A673 (cell line): ENCODE measurements around the gene HOXB8. TPM values are rescaled to one million over a fixed set of nuclear protein-coding genes. Genes with fewer than 3 reads are reported as not detected.

ENCODE experiments used
- BruUV-seq: library from RNA; stranded (reverse); fragments of 400-500 nt; replicated peaks from 2 replicates; lab custom pipeline; 2021; lab: Mats Ljungman, UMichigan
- CTCF ChIA-PET: fragments of 300-600 bp; sonication (Branson Sonifier 250); formaldehyde crosslinking; loops from one replicate; lab custom pipeline; 2022; ENCODE audit warnings: antibody characterized with exemption; lab: Charles Lee
- POLR2A ChIA-PET: fragments of 300-600 bp; sonication (Branson Sonifier 250); formaldehyde crosslinking; loops from one replicate; lab custom pipeline; 2022; ENCODE audit warnings: antibody characterized with exemption; ENCODE audit not compliant: low non-redundant PET; lab: Charles Lee
- DNase-seq: peaks from one replicate; pipeline ENCODE4 v3.0.0-alpha.2; 2015; ENCODE audit warnings: low spot score
- H3K27ac ChIP-seq: fragments of 200-600 bp; sonication (generic); 2 replicates; pipeline ENCODE4 v1.5.1; 2016; ENCODE audit warnings: mixed run types, low read depth, mild to moderate bottlenecking, mixed read lengths, antibody characterized with exemption, low read length; ENCODE audit not compliant: poor library complexity, severe bottlenecking
- H3K27me3 ChIP-seq: fragments of 200-600 bp; sonication (generic); replicated peaks from 2 replicates; pipeline ENCODE4 v1.6.1; 2017; ENCODE audit warnings: mixed run types, low read depth, mild to moderate bottlenecking, mixed read lengths, antibody characterized with exemption, low read length; ENCODE audit not compliant: insufficient read depth, poor library complexity
- H3K36me3 ChIP-seq: fragments of 200-600 bp; sonication (generic); 2 replicates; pipeline ENCODE4 v1.6.1; 2016; ENCODE audit warnings: mixed run types, mild to moderate bottlenecking, mixed read lengths, antibody characterized with exemption, low read length; ENCODE audit not compliant: insufficient read depth, poor library complexity, severe bottlenecking
- H3K4me1 ChIP-seq: fragments of 200-600 bp; sonication (generic); 2 replicates; pipeline ENCODE4 v1.6.1; 2017; ENCODE audit warnings: mixed run types, mild to moderate bottlenecking, mixed read lengths, antibody characterized with exemption, low read length; ENCODE audit not compliant: insufficient read depth, poor library complexity, severe bottlenecking
- H3K4me3 ChIP-seq: fragments of 200-600 bp; sonication (generic); 2 replicates; pipeline ENCODE4 v1.5.1; 2016; ENCODE audit warnings: low read depth, mixed run types, mild to moderate bottlenecking, mixed read lengths, low read length; ENCODE audit not compliant: poor library complexity, severe bottlenecking
- H3K9me3 ChIP-seq: fragments of 200-600 bp; sonication (generic); 2 replicates; pipeline ENCODE4 v1.6.1; 2016; ENCODE audit warnings: mixed run types, low read depth, mild to moderate bottlenecking, mixed read lengths, antibody characterized with exemption, low read length; ENCODE audit not compliant: poor library complexity, severe bottlenecking
- EZH2 ChIP-seq: fragments of 200-600 bp; sonication (generic); IDR thresholded peaks from 2 replicates; pipeline ENCODE4 v1.6.1; 2017; ENCODE audit warnings: borderline replicate concordance, low read depth, mild to moderate bottlenecking, mixed read lengths, antibody characterized with exemption, low read length; ENCODE audit not compliant: poor library complexity, severe bottlenecking
- intact Hi-C: fragments of 100-400 bp; cut with micrococcal nuclease; formaldehyde crosslinking; loops from one replicate; pipeline ENCODE4 v1.10.0; 2022; ENCODE audit not compliant: unreplicated experiment
- total RNA-seq: library from RNA; stranded (reverse); gene quantifications from 2 replicates; pipeline ENCODE4 v1.2.3, GENCODE V29; 2021
- TF ChIP-seq, protein P1 (sequence below): fragments of 300-800, 200-600 bp; sonication (generic); conservative IDR thresholded peaks from 2 replicates; pipeline ENCODE4 v1.5.1; 2017; ENCODE audit warnings: low read depth, mild to moderate bottlenecking, antibody characterized with exemption, low read length, moderate library complexity, mixed read lengths

Gene HOXB8
- total RNA-seq, 1 experiment from 2014 or later = 13.1 TPM

DNA sequence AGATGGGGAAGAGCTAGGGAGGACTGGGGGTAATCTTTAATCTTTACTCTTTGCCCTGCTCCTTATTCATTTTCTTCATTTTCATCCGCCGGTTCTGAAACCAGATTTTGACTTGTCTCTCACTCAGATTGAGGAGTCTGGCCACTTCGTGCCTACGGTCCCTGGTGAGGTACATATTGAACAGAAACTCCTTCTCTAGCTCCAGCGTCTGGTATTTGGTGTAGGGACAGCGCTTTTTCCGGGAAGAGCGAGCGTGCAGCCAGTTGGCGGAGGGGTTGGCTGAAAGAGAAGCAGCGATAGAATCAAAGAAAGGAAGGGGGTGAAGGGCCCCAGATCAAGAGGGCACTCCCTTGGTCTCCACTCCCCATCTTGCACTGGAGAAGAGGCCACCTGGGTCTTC is 7.8 kb upstream of the HOXB8 start:
- intact Hi-C loops = no loop called here
- POLR2A ChIA-PET = no interaction called here
- no peaks in the 10 kb centered on the region for H3K27me3 ChIP-seq

GRCh38 chr17:48621410-48622392 is 6.6 kb upstream of the HOXB8 start:
- no peak for TF ChIP-seq EZH2
- TF ChIP-seq, protein P1, sequence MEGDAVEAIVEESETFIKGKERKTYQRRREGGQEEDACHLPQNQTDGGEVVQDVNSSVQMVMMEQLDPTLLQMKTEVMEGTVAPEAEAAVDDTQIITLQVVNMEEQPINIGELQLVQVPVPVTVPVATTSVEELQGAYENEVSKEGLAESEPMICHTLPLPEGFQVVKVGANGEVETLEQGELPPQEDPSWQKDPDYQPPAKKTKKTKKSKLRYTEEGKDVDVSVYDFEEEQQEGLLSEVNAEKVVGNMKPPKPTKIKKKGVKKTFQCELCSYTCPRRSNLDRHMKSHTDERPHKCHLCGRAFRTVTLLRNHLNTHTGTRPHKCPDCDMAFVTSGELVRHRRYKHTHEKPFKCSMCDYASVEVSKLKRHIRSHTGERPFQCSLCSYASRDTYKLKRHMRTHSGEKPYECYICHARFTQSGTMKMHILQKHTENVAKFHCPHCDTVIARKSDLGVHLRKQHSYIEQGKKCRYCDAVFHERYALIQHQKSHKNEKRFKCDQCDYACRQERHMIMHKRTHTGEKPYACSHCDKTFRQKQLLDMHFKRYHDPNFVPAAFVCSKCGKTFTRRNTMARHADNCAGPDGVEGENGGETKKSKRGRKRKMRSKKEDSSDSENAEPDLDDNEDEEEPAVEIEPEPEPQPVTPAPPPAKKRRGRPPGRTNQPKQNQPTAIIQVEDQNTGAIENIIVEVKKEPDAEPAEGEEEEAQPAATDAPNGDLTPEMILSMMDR = no peak
- Histone ChIP-seq H3K27me3 (no peaks in the 10 kb centered on the region), H3K9me3 (no peaks in the 10 kb centered on the region), H3K4me3 (no peak overlapping the region), H3K4me1 (peaks cover 21% of the 10 kb centered on the region), H3K36me3 (no peaks in the 10 kb centered on the region), H3K27ac (no peak overlapping the region)
- ChIA-PET CTCF (no interaction called here), POLR2A (no interaction called here)
- intact Hi-C loops = no loop called here
- no TSS peak for BruUV-seq
- no peak for DNase-seq

More for the DNA sequence above, 7.8 kb upstream of the HOXB8 start:
- Histone ChIP-seq H3K9me3 (no peaks in the 10 kb centered on the region), H3K4me1 (peaks cover 28% of the 10 kb centered on the region), H3K36me3 (no peaks in the 10 kb centered on the region), H3K4me3 (no peak overlapping the region), H3K27ac (no peak overlapping the region)
- CTCF ChIA-PET = no interaction called here
- no peak for TF ChIP-seq EZH2
- TF ChIP-seq, protein P1 = no peak
- DNase-seq = no peak
- BruUV-seq = no TSS peak

DNA sequence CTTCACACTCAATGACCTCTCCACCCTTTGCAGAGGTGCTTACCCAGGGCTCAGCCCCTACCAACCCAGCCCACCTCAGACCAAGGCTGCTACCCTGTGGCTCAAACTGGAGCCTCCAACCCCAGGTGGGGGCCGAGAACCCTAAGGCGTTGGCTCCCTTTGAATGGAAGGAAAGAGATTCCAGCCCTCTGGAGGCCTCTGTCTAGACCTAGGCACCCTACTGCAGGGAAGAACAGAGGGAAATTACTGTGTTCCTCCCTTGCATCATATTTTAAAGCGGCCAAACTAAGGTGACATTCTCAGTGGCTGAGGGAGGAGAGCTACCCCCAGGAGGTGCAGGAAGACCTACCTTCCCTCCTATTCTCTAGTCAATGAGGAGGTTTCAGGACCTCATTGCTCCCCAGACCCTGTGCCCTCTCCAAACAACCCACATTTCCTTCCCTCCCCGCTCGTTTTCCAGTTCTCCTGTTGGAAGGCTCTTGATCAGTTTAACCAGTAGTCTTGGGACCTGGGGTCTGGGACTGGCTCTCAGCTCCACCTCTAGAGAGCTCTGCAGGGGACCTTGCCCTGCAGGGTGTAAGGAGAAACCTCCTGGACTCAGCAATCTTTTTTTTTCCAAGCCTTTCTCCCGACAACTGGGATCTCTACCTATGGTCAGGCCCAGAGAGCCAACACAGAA is 5.5 kb upstream of the HOXB8 start:
- Histone ChIP-seq H3K36me3 (no peaks in the 10 kb centered on the region), H3K27me3 (no peaks in the 10 kb centered on the region), H3K4me1 (peaks cover 26% of the 10 kb centered on the region), H3K27ac (no peak overlapping the region), H3K9me3 (no peaks in the 10 kb centered on the region), H3K4me3 (no peak overlapping the region)
- POLR2A ChIA-PET = no interaction called here
- intact Hi-C loops = no loop called here
- no TSS peak for BruUV-seq
- no peak for DNase-seq
- CTCF ChIA-PET = no interaction called here
- TF ChIP-seq, protein P1 = no peak
- no peak for TF ChIP-seq EZH2
